Activated naive CD8-positive, alpha-beta T cell (primary cell): ENCODE results near the gene CTNNBL1.
"Not testable (repeated sequence)": the region's sequence is repeated elsewhere in the genome, so short reads cannot be mapped to it uniquely, and the experiment has no call there.

Experiments
- H3K27ac Mint-ChIP-seq: one replicate; pipeline ENCODE4 v1.8.0; 2021; ENCODE audit warnings: mixed read lengths
- H3K27me3 Mint-ChIP-seq: one replicate; pipeline ENCODE4 v1.8.0; 2021; ENCODE audit warnings: mixed read lengths
- H3K36me3 Mint-ChIP-seq: one replicate; pipeline ENCODE4 v1.8.0; 2021; ENCODE audit warnings: mixed read lengths
- H3K4me1 Mint-ChIP-seq: one replicate; pipeline ENCODE4 v1.8.0; 2021; ENCODE audit warnings: low read depth, mixed read lengths
- H3K4me3 Mint-ChIP-seq: one replicate; pipeline ENCODE4 v1.8.0; 2021; ENCODE audit warnings: mild to moderate bottlenecking, mixed read lengths
- H3K9me3 Mint-ChIP-seq: one replicate; pipeline ENCODE4 v1.8.0; 2021; ENCODE audit warnings: low read depth, mixed read lengths

CTNNBL1 gene

DNA sequence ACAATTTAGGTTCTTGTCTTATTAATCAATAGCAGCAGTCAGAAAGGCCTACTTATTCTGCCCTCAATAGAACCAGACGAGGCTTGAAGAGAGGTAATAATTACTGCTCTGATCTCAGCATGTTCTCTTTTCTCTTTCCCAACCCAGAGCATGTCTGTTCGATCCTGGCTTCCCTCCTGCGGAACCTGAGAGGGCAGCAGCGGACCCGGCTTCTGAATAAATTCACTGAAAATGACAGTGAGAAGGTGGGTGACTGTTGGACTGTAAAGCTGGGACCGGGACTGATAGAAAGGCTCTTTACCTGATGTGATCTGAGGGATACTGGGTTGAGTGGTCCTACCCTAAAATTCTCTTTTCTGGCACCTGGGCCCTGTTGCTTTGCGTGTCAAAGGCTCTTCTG is 146.1 kb downstream of the CTNNBL1 start:
- Mint-ChIP-seq H3K27ac (no peak overlapping the region), H3K9me3 (no peaks in the 10 kb centered on the region), H3K36me3 (peaks cover 13% of the 10 kb centered on the region), H3K27me3 (no peaks in the 10 kb centered on the region), H3K4me1 (peaks cover 2% of the 10 kb centered on the region), H3K4me3 (no peak overlapping the region)

DNA sequence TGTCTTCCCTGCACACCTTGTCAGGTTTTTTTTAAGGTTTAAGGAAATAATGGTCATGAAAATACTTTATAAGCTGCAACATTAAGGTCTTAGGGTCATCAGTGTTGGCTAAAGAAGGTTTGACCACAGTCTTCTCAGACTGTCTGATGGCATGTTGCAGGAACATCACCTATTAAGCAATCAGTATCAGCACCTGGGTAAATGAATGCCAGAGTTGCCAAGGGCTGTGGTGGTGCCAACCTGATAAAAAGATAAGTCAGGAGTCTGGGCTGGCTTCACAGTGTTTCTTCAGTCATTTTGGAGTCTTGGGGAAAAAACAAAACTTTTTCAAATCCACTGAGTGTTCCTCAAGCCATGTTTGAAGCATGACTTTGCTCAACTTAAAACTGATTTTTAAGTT is 147.6 kb downstream of the CTNNBL1 start:
- Mint-ChIP-seq H3K9me3 (no peaks in the 10 kb centered on the region), H3K36me3 (peaks cover 13% of the 10 kb centered on the region), H3K27me3 (no peaks in the 10 kb centered on the region)

DNA sequence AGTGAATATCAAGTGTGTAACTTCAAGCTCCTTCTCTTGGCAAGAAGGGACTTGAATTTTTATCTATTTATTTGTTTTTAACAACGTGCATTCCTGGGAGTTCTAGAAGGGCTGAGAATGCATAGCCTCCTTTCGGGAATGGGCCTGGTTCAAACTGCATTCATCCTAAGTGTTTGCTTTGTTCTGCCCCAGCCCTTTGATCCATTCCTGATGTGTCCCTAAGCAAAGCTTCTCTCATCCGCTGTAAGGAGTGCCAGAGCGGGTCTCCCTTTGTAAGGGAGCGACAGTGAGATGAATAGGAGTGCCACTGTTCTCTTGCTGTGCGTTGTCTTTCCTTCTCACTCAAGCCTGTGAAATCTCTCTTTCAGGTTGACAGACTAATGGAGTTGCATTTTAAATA is 148.1 kb downstream of the CTNNBL1 start:
- Mint-ChIP-seq H3K27ac (no peak overlapping the region), H3K27me3 (no peaks in the 10 kb centered on the region), H3K36me3 (peaks cover 13% of the 10 kb centered on the region)

More for the DNA sequence above, 147.6 kb downstream of the CTNNBL1 start:
- Mint-ChIP-seq H3K27ac (no peak overlapping the region), H3K4me3 (no peak overlapping the region), H3K4me1 (peaks cover under 1% of the 10 kb centered on the region)

DNA sequence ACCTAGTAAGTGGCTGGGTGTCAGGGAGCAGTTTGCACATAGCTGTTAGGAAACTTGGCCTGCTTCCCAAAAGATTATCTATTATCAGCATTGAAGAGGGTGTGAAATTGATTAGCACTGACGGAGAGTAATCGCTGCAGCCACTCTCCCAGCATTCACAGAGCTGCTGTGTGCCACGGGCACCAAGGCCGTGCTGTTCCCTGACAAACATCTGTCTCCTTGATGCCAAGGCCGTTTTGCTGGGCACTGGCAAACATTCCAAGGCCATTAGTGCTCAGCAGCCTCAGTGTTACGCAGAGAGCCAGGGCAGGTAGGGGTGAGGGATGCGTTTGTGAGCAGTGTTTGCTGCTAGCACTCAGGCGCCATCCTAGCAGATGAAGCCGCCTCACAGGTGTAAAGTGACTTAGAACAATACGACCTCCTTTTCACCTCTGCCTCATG is 151.4 kb downstream of the CTNNBL1 start:
- Mint-ChIP-seq H3K4me1 (no peaks in the 10 kb centered on the region), H3K27ac (no peak overlapping the region), H3K4me3 (no peak overlapping the region), H3K36me3 (peaks cover 14% of the 10 kb centered on the region), H3K9me3 (no peaks in the 10 kb centered on the region), H3K27me3 (no peaks in the 10 kb centered on the region)

More for the DNA sequence above, 148.1 kb downstream of the CTNNBL1 start:
- H3K4me3 Mint-ChIP-seq = no peak overlapping the region
- H3K4me1 Mint-ChIP-seq = no peaks in the 10 kb centered on the region
- H3K9me3 Mint-ChIP-seq = no peaks in the 10 kb centered on the region

DNA sequence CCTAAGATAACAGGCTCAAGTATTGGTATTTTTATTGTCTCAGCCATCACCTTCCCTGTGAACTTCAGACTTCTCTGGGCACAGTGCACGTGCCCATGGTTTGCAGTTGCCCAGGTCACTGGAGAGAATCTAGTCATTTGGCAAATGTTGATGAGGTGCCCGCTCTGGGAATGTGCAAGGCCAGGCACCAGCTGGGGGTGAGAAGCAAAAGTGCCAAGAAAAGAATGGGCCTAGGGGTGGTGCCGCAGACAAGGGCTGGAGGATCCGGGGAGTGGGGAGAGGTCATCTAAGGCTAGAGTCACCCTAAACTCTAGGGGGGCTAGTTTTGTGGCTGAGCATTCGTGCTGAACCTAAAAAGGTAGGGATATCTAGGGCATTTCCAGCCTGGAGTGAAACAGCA is 152.0 kb downstream of the CTNNBL1 start:
- Mint-ChIP-seq H3K27me3 (no peaks in the 10 kb centered on the region), H3K27ac (no peak overlapping the region), H3K4me1 (no peaks in the 10 kb centered on the region), H3K36me3 (peaks cover 14% of the 10 kb centered on the region), H3K4me3 (no peak overlapping the region), H3K9me3 (no peaks in the 10 kb centered on the region)

DNA sequence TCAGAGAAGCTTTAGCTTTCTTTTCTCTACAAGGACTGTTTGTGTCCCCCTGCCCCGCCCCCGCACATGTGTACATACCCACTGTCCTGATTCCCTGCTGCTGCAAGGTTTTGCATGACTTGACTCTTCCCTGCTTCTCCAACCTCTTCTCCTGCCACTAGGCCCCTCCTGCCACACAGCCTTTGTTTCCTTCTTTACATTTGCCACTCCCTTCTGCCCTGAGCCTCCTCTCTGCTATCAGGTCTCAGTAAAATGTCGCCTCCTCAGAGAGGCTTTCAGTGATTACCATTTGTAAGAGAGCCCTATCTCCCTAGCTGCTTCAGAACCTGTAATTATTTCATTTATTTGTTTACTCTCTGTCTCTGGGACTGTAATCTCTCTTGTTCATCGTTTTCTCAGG is 152.7 kb downstream of the CTNNBL1 start:
- Mint-ChIP-seq H3K4me3 (no peak overlapping the region), H3K9me3 (no peaks in the 10 kb centered on the region), H3K4me1 (no peaks in the 10 kb centered on the region), H3K36me3 (peaks cover 14% of the 10 kb centered on the region), H3K27ac (no peak overlapping the region), H3K27me3 (no peaks in the 10 kb centered on the region)

DNA sequence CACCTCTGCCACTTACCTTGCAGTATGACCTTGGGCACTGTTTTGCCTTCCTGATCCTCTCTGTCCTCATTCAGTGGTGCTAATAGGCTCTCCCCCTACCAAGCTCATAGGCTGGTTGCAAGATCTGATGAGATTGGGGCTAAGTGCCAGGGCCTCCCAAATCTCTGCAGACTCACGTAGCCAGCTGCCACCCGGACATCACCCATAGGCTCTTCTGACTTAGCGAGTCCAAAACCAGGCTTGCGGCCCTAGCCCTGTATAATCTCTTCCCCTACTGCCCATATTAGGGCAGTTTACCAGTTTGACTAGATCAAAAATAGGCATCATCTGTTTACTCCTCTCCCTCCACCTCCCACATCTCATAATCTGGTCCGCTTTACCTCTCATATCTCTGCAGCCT is 154.9 kb downstream of the CTNNBL1 start:
- H3K4me3 Mint-ChIP-seq = no peak overlapping the region
- H3K9me3 Mint-ChIP-seq = no peaks in the 10 kb centered on the region
- no peaks in the 10 kb centered on the region for H3K4me1 Mint-ChIP-seq
- H3K27ac Mint-ChIP-seq = no peak overlapping the region
- H3K36me3 Mint-ChIP-seq = peaks cover 3% of the 10 kb centered on the region
- no peaks in the 10 kb centered on the region for H3K27me3 Mint-ChIP-seq

DNA sequence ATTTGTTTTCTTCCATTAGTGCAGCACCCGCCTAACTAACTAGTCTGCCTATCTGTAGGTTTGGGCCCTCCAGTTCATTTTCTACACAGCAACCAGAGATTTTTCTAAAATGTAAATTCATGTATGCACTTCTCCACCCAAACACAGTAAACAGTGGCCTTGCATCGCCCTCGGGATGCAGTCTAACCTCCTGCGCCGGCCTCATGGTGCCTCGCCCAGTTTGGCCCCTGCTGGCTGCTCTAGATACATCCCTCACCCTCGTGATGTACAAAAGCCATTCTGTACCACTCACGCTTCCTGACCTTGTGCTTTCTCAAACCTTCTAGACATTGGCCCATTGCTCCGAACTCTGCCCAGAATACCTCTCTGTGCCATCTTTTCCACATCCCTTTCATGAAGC is 155.3 kb downstream of the CTNNBL1 start:
- H3K27ac Mint-ChIP-seq = no peak overlapping the region
- no peaks in the 10 kb centered on the region for H3K4me1 Mint-ChIP-seq
- H3K36me3 Mint-ChIP-seq = peaks cover 5% of the 10 kb centered on the region
- H3K4me3 Mint-ChIP-seq = no peak overlapping the region
- no peaks in the 10 kb centered on the region for H3K27me3 Mint-ChIP-seq
- no peaks in the 10 kb centered on the region for H3K9me3 Mint-ChIP-seq

DNA sequence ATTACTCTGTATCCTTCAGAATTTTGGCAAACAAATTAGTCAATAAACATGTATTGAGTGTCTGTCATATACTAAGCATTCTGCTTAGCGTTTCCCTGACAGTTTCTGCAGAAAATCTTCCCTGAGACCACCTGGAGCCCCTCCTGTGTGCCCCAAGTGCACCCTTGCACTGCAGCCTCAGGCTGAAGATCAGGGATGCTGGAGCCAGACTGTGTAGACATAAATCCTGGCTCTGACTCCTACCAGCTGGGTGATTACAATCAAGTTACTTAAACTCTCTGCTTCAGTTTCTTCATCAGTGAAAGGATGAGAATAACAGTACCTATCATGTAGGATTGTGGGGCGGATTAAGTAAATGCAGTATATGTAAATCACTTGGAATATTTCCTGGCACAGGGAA is 155.7 kb downstream of the CTNNBL1 start:
- Mint-ChIP-seq H3K36me3 (peaks cover 6% of the 10 kb centered on the region), H3K9me3 (no peaks in the 10 kb centered on the region), H3K4me3 (no peak overlapping the region), H3K27me3 (no peaks in the 10 kb centered on the region), H3K4me1 (no peaks in the 10 kb centered on the region), H3K27ac (no peak overlapping the region)

DNA sequence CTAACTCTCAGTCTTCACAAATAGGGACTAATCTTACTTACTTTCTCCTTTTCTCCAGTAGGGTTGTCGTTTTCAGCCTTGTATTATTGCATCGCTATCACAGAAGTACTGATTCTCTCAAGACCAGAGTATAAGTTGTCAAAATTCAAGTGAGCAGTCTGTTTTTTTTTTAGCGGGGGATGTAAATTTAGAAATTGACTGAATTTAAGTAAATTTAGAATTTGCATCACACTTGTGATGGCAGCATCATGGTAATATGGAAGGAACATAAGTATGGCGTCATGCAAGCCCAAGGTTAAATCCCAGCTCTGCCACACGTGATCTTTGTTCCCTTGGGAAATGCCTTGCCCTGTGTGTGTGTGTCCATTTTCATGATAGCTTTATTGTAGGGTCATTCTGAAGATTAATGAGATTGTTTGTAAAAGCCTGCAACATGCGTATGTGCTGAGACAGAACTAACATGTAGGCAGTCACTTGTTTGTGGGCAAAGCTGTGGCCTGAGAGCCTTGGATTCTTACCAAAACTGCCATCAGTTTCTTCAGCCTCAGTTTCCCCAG is 156.3 kb downstream of the CTNNBL1 start:
- no peaks in the 10 kb centered on the region for H3K27me3 Mint-ChIP-seq
- no peaks in the 10 kb centered on the region for H3K9me3 Mint-ChIP-seq
- H3K27ac Mint-ChIP-seq = no peak overlapping the region
- no peaks in the 10 kb centered on the region for H3K4me1 Mint-ChIP-seq
- H3K36me3 Mint-ChIP-seq = peaks cover 8% of the 10 kb centered on the region
- H3K4me3 Mint-ChIP-seq = no peak overlapping the region

DNA sequence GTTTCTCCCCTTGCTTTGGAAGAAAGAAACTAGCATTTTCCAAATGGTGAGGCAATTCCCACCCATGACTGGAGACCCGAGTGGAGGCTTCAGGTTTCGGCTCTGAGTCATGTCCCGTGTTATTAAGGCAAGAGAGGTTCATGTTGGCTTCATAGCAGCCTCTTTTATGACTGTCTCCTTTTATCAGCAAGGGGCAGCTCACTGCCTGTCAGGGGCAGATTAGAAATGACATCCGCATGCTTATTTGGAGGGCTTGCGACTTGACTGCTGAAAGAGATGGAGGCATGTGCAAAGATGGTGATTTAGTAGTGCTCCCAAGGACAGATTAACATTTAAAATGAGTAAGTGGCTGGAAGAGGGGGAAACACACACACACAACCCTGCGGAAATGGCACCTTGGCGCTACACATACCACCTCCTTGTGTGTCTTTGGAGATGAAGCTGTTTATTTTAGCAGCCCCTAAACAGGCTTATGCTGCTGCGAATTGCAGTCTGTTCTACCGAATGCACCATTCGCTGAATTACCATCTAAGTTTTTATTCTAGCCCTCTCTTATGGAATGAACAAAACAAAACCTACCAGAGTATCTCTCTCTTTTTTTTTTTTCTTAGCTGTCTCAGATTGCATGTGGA is 157.0 kb downstream of the CTNNBL1 start:
- Mint-ChIP-seq H3K27me3 (no peaks in the 10 kb centered on the region), H3K9me3 (no peaks in the 10 kb centered on the region), H3K36me3 (peaks cover 8% of the 10 kb centered on the region), H3K4me3 (no peak overlapping the region), H3K4me1 (no peaks in the 10 kb centered on the region), H3K27ac (no peak overlapping the region)

DNA sequence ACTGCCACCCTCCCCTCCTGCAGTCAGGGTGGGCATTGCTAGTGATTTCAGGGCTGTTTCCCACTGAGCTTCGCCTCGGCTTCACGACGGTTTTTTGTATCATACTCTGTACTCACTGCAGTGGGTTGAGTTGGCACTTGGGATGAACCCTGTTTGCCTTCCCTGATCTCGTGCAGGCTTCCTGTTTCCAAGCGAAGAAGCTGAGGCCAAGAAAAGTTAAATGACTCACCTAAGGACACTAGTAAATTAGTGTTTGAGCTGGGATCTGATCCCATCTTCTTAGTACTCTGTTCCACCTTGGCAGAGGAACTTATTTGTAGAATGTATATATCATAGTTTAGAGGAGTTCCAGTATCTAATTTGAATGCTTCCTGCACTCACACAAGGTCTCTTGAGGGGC is 158.8 kb downstream of the CTNNBL1 start:
- Mint-ChIP-seq H3K27me3 (no peaks in the 10 kb centered on the region), H3K36me3 (peaks cover 12% of the 10 kb centered on the region), H3K4me1 (no peaks in the 10 kb centered on the region), H3K27ac (no peak overlapping the region), H3K9me3 (no peaks in the 10 kb centered on the region), H3K4me3 (no peak overlapping the region)

DNA sequence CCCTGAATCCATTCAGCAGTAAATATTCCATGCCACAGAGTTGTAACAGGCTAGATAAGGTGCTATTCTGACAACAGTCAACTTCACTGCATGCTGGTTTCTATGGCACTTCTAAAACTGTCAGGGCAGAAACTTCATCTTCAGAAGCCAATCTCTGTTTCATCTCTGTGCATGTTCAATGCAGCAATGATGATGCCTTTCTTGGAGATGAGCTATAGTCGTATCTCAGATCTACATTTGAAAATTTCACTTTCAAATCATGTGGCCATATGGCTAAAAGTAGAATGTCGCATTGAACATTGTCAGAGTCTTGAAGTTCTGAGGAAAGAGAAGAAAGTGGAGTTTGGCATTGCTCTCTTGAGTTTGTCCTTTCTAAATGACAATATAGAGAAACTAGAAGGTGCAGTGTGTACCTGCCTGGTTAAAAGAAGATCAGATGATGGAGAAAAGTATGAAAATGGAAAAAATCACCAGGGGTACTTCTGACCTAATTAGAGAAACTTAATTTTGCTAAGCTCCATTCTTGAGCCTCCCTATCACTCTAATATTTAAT is 160.1 kb downstream of the CTNNBL1 start:
- Mint-ChIP-seq H3K27ac (no peak overlapping the region), H3K36me3 (peaks cover 15% of the 10 kb centered on the region), H3K9me3 (no peaks in the 10 kb centered on the region), H3K27me3 (no peaks in the 10 kb centered on the region), H3K4me1 (no peaks in the 10 kb centered on the region), H3K4me3 (no peak overlapping the region)

DNA sequence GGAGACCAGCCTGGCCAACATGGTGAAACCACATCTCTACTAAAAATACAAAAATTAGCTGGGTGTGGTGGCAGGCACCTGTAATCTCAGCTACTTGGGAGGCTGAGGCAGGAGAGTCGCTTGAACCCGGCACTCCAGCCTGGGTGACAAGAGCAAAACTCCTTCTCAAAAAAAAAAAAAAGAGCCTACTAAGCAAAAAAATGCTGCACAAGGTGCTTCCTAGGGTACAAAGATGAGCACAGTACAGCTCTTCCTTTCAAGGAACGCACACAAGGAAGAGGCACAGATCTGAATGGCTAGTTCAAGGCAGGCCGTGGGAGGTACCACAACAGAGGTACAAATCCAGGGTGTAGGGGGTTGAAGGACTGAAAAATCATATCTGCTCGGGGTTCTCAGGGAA is 162.2 kb downstream of the CTNNBL1 start:
- H3K4me1 Mint-ChIP-seq, H3K9me3 Mint-ChIP-seq, H3K4me3 Mint-ChIP-seq, H3K27ac Mint-ChIP-seq, H3K27me3 Mint-ChIP-seq: not testable (repeated sequence)
- H3K36me3 Mint-ChIP-seq = peaks cover 15% of the 10 kb centered on the region

DNA sequence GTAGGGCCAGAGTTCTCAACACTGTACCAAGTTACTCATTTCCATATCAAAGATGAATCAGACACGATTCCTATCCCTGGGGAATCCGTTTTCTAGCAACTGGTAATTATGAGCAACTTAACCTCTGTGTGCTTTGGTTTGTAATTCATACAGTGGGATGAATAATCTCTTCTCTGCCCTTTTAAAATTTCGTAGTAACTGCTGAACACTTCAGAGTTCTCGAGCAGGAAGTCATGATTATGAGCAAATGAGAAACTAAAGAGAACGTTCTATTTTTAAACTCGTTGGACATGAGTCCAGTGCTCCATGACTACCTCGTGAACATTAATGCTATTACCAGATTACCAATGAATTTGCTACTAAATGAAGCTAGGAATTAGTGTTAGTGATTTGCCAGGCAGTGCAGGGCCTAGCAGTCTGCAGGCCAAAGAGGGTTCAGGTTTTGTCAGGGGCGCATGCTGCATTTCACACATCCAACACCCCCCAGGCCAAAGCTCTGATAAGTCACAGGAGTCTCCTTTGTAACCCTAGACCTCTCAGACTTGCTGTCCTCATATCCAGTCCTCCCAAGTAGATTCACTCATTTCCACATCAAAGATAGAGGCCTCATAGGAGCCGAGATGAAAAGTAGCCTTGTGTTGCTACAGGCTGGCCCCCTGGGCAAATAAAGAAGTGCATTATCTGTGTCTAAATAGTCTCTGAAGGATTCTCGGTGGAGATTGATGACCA is 163.3 kb downstream of the CTNNBL1 start:
- Mint-ChIP-seq H3K27ac (peak overlapping the region; percentile 16), H3K4me1 (no peaks in the 10 kb centered on the region), H3K9me3 (no peaks in the 10 kb centered on the region), H3K36me3 (peaks cover 17% of the 10 kb centered on the region), H3K27me3 (no peaks in the 10 kb centered on the region), H3K4me3 (no peak overlapping the region)
